Loucy (cell line): ENCODE data around the gene NET1.
"Not testable (repeated sequence)": the region's sequence is repeated elsewhere in the genome, so short reads cannot be mapped to it uniquely, and the experiment has no call there.

Source experiments
- H2AFZ ChIP-seq: fragments of 200-600 bp; sonication (generic); 2 replicates; pipeline ENCODE4 v1.6.0; 2016; ENCODE audit warnings: antibody characterized with exemption, mild to moderate bottlenecking, low read length, moderate library complexity
- H3F3A ChIP-seq: fragments of 200-600 bp; 2 replicates; pipeline ENCODE4 v1.6.0; 2016; ENCODE audit warnings: antibody characterized with exemption, low read depth, mild to moderate bottlenecking
- H3K27me3 ChIP-seq: fragments of 200-600 bp; sonication (generic); 2 replicates; pipeline ENCODE4 v1.6.1; 2014; ENCODE audit warnings: low read length, mild to moderate bottlenecking; ENCODE audit not compliant: insufficient read depth, poor library complexity, severe bottlenecking
- H3K36me3 ChIP-seq: fragments of 200-600 bp; sonication (generic); 2 replicates; pipeline ENCODE4 v1.6.1; 2016; ENCODE audit warnings: low read length; ENCODE audit not compliant: insufficient read depth
- H3K4me1 ChIP-seq: fragments of 200-600 bp; sonication (generic); 2 replicates; pipeline ENCODE4 v1.5.1; 2014; ENCODE audit warnings: low read length, mild to moderate bottlenecking; ENCODE audit not compliant: insufficient read depth, poor library complexity, severe bottlenecking
- H3K4me2 ChIP-seq: fragments of 200-600 bp; sonication (generic); 2 replicates; pipeline ENCODE4 v1.6.0; 2014; ENCODE audit warnings: antibody characterized with exemption, low read length, low read depth, mild to moderate bottlenecking; ENCODE audit not compliant: poor library complexity, severe bottlenecking
- H3K4me3 ChIP-seq: fragments of 200-600 bp; sonication (generic); 2 replicates; pipeline ENCODE4 v1.5.1; 2014; ENCODE audit warnings: low read length, mild to moderate bottlenecking, mixed read lengths; ENCODE audit not compliant: poor library complexity, severe bottlenecking
- H3K79me2 ChIP-seq: fragments of 200-600 bp; sonication (generic); 2 replicates; pipeline ENCODE4 v1.6.1; 2014; ENCODE audit warnings: low read length; ENCODE audit not compliant: insufficient read depth
- H3K9ac ChIP-seq: fragments of 200-600 bp; sonication (generic); 2 replicates; pipeline ENCODE4 v1.6.0; 2014; ENCODE audit warnings: mild to moderate bottlenecking, low read depth, low read length, moderate library complexity; ENCODE audit not compliant: poor library complexity, severe bottlenecking
- H3K9me2 ChIP-seq: fragments of 200-600 bp; sonication (generic); replicated peaks from 2 replicates; pipeline ENCODE4 v1.6.1; 2016; ENCODE audit warnings: low read depth, low read length, mixed read lengths
- H3K9me3 ChIP-seq: fragments of 200-600 bp; sonication (generic); 2 replicates; pipeline ENCODE4 v1.6.1; 2014; ENCODE audit warnings: mild to moderate bottlenecking, antibody characterized with exemption, low read length, low read depth; ENCODE audit not compliant: insufficient read depth
- H4K20me1 ChIP-seq: fragments of 200-600 bp; sonication (generic); 2 replicates; pipeline ENCODE4 v1.6.0; 2014; ENCODE audit warnings: antibody characterized with exemption, low read length, mild to moderate bottlenecking; ENCODE audit not compliant: insufficient read depth, poor library complexity, severe bottlenecking
- EZH2phosphoT487 ChIP-seq: fragments of 200-600 bp; IDR thresholded peaks from 2 replicates; pipeline ENCODE4 v1.6.1; 2018; ENCODE audit warnings: antibody characterized with exemption, mild to moderate bottlenecking, moderate library complexity, borderline replicate concordance
- TF ChIP-seq, protein P1 (sequence below): fragments of 200-600 bp; sonication (generic); conservative IDR thresholded peaks from 2 replicates; pipeline ENCODE4 v1.5.1; 2014; ENCODE audit warnings: mild to moderate bottlenecking, antibody characterized with exemption, low read length

Gene NET1

DNA sequence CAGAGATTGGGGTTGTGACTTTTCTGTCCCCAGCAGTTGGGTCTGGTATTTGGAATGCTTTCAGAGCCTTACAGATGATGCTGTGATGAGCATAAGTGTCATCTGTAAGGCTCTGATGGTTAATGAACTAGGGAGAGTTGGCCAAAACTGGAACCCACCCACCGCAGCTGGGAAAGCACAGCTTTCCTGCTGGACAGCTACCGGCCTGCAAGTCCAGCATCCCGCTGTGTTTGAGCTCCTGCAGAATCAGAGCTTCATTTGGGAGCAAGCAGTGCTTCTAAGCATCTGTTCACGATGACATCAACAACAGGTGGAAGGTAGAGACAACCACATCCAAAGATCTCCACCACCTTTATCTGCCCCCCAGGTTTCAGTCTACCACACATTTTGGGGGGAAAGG, 35.9 kb upstream of the NET1 start:
- Histone ChIP-seq H3K79me2 (no peaks in the 10 kb centered on the region), H3K4me2 (no peak overlapping the region), H3K9me3 (no peaks in the 10 kb centered on the region), H3F3A (no peaks in the 10 kb centered on the region), H3K9ac (no peak overlapping the region), H4K20me1 (no peaks in the 10 kb centered on the region), H3K4me1 (no peaks in the 10 kb centered on the region), H3K27me3 (peaks cover 5% of the 10 kb centered on the region), H2AFZ (no peak overlapping the region), H3K9me2 (no peaks in the 10 kb centered on the region), H3K4me3 (no peak overlapping the region), H3K36me3 (no peaks in the 10 kb centered on the region)
- TF ChIP-seq, protein P1, sequence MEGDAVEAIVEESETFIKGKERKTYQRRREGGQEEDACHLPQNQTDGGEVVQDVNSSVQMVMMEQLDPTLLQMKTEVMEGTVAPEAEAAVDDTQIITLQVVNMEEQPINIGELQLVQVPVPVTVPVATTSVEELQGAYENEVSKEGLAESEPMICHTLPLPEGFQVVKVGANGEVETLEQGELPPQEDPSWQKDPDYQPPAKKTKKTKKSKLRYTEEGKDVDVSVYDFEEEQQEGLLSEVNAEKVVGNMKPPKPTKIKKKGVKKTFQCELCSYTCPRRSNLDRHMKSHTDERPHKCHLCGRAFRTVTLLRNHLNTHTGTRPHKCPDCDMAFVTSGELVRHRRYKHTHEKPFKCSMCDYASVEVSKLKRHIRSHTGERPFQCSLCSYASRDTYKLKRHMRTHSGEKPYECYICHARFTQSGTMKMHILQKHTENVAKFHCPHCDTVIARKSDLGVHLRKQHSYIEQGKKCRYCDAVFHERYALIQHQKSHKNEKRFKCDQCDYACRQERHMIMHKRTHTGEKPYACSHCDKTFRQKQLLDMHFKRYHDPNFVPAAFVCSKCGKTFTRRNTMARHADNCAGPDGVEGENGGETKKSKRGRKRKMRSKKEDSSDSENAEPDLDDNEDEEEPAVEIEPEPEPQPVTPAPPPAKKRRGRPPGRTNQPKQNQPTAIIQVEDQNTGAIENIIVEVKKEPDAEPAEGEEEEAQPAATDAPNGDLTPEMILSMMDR: no peak
- no peak for TF ChIP-seq EZH2phosphoT487

DNA sequence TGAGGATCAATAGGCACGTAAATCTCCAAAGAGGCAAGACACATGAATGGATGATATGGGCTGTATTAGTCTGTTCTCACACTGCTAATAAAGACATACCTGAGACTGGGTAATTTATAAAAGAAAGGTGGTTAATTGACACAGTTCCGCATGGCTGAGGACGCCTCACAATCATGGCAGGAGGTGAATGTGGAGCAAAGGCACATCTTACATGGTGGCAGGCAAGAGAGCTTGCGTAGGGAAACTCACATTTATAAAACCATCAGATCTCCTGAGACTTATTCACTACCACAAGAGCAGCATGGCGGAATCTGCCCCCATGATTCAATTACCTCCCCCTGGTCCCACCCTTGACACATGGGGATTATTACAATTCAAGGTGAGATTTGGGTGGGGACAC, 33.2 kb upstream of the NET1 start:
- not testable (repeated sequence) for H2AFZ ChIP-seq, H3K9me3 ChIP-seq, H3K9me2 ChIP-seq, H3K27me3 ChIP-seq, H3F3A ChIP-seq, H3K36me3 ChIP-seq, H3K9ac ChIP-seq, H4K20me1 ChIP-seq, H3K79me2 ChIP-seq, H3K4me1 ChIP-seq, H3K4me2 ChIP-seq, H3K4me3 ChIP-seq

DNA sequence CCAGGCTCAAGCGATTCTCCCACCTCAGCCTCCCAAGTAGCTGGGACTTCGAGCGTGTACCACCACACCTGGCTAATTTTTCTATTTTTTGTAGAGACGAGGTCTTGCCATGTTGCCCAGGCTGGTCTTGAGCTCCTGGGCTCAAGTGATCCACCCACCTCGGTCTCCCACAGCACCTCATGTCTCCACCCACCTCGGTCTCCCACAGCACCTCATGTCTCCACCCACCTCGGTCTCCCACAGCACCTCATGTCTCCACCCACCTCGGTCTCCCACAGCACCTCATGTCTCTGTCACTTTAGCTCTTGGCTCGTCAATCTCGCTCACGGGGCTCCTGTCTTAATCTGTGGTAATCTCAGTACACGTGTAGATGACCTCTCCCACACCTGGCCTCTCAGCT, 32.0 kb upstream of the NET1 start:
- not testable (repeated sequence) for H3K4me1 ChIP-seq, H3K27me3 ChIP-seq, H2AFZ ChIP-seq, H3K9me2 ChIP-seq, H3K4me2 ChIP-seq, H3K4me3 ChIP-seq, H3K36me3 ChIP-seq, H3K9ac ChIP-seq, H3K79me2 ChIP-seq, H4K20me1 ChIP-seq, H3F3A ChIP-seq, H3K9me3 ChIP-seq

DNA sequence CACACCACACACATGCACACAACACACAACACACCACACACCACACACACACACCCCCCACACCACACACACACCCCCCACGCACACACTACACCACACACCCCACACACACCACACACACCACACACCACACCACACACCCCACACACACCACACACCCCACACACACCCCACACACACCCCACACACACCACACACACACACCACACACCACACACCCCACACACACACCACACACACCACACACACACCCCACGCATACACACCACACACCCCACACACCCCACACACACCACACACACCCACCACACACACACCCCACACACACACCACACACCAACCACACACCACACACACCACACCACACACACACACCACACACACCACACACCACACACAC, 31.2 kb upstream of the NET1 start:
- no peaks in the 10 kb centered on the region for H3K9me2 ChIP-seq
- no peak overlapping the region for H3K9ac ChIP-seq
- no peaks in the 10 kb centered on the region for H3K4me1 ChIP-seq
- TF ChIP-seq EZH2phosphoT487: no peak
- TF ChIP-seq, protein P1: no peak
- no peak overlapping the region for H2AFZ ChIP-seq
- H3K9me3 ChIP-seq: no peaks in the 10 kb centered on the region
- H4K20me1 ChIP-seq: no peaks in the 10 kb centered on the region
- no peaks in the 10 kb centered on the region for H3F3A ChIP-seq
- H3K4me2 ChIP-seq: no peak overlapping the region
- H3K27me3 ChIP-seq: peaks cover 5% of the 10 kb centered on the region
- H3K36me3 ChIP-seq: no peaks in the 10 kb centered on the region
- H3K79me2 ChIP-seq: no peaks in the 10 kb centered on the region
- no peak overlapping the region for H3K4me3 ChIP-seq
